K562 (cell line): Measurements from ENCODE around the gene AGFG1. TPM values are rescaled to one million over a fixed set of nuclear protein-coding genes. Genes with fewer than 3 reads are reported as not detected.
A peak's percentile ranks its signal among the peaks of the same experiment; 100 is the strongest.

ENCODE experiments used
- ATF2 ChIP-seq: sonication (generic); formaldehyde crosslinking; IDR thresholded peaks from 2 replicates; pipeline ENCODE4 v1.8.1; 2022; ENCODE audit warnings: missing genetic modification reagents
- CHD4 ChIP-seq: fragments of 200-600 bp; sonication (generic); IDR thresholded peaks from 3 replicates; pipeline ENCODE4 v1.6.1; 2012; ENCODE audit warnings: low read depth, mild to moderate bottlenecking, mixed read lengths, low read length, inconsistent platforms; ENCODE audit not compliant: insufficient read depth, insufficient replicate concordance, poor library complexity, severe bottlenecking
- NCOA6 ChIP-seq: fragments of 450-650 bp; IDR thresholded peaks from 2 replicates; pipeline ENCODE4 v1.6.1; 2017; ENCODE audit warnings: mild to moderate bottlenecking
- NCOR1 ChIP-seq: fragments of 450-650 bp; IDR thresholded peaks from 2 replicates; pipeline ENCODE4 v1.6.1; 2016; ENCODE audit warnings: mild to moderate bottlenecking, moderate library complexity
- POU5F1 ChIP-seq: fragments of 150-350 bp; IDR thresholded peaks from 2 replicates; pipeline ENCODE4 v1.6.1; 2014; ENCODE audit warnings: borderline replicate concordance, low read length, low read depth, mild to moderate bottlenecking; ENCODE audit not compliant: partially characterized antibody
- RBM14 ChIP-seq: fragments of 200-400 bp; formaldehyde crosslinking; IDR thresholded peaks from 2 replicates; pipeline ENCODE4 v1.6.1; 2018; ENCODE audit warnings: low read depth, mild to moderate bottlenecking, low read length, moderate library complexity, borderline replicate concordance; ENCODE audit not compliant: insufficient read depth
- RBM22 ChIP-seq: fragments of 200-400 bp; formaldehyde crosslinking; IDR thresholded peaks from 2 replicates; pipeline ENCODE4 v1.6.1; 2018; ENCODE audit warnings: low read length, low read depth; ENCODE audit not compliant: poor library complexity, severe bottlenecking
- ZFP1 ChIP-seq: fragments of 450-650 bp; formaldehyde crosslinking; IDR thresholded peaks from 2 replicates; pipeline ENCODE4 v1.4.0; 2020; ENCODE audit warnings: mild to moderate bottlenecking, mixed read lengths
- ZKSCAN8 ChIP-seq: fragments of 200-800 bp; sonication (Bioruptor generic); IDR thresholded peaks from 2 replicates; pipeline ENCODE4 v1.6.1; 2016; ENCODE audit warnings: missing genetic modification characterization, missing compliant biosample characterization
- ZNF121 ChIP-seq: sonication (generic); formaldehyde crosslinking; conservative IDR thresholded peaks from 2 replicates; pipeline ENCODE4 v1.8.0; 2022; ENCODE audit warnings: missing genetic modification reagents
- ZNF175 ChIP-seq: fragments of 200-800 bp; sonication (Bioruptor generic); IDR thresholded peaks from 2 replicates; pipeline ENCODE4 v1.6.1; 2016; ENCODE audit warnings: low read depth, mild to moderate bottlenecking, missing genetic modification characterization, missing compliant biosample characterization
- ZNF384 ChIP-seq: IDR thresholded peaks from 2 replicates; pipeline ENCODE4 v1.6.1; 2012; ENCODE audit warnings: low read depth, low read length, improper control_type of control experiment
- ZNF695 ChIP-seq: fragments of 450-650 bp; formaldehyde crosslinking; IDR thresholded peaks from 2 replicates; pipeline ENCODE4 v1.4.0; 2020; ENCODE audit warnings: mild to moderate bottlenecking, moderate library complexity
- ZNF79 ChIP-seq: fragments of 250-450 bp; sonication (Bioruptor Pico); IDR thresholded peaks from 2 replicates; pipeline ENCODE4 v1.4.0; 2020; ENCODE audit warnings: low read depth, mild to moderate bottlenecking, moderate library complexity
- ZSCAN32 ChIP-seq: fragments of 450-650 bp; formaldehyde crosslinking; IDR thresholded peaks from 2 replicates; pipeline ENCODE4 v1.4.0; 2020; ENCODE audit warnings: mild to moderate bottlenecking, moderate library complexity
- polyA plus RNA-seq, 8 experiments: library from polyadenylated mRNA; depleted of rRNA in 4 of 8; stranded (reverse) in 5 of 8; unstranded in 3 of 8; fragments of >200 nt; fragmentation: Nextera tagmentation in 2 of 8; fragmentation: Illumina TruSeq in 1 of 8; extraction: Ambion mirVana in 2 of 8; extraction: Trizol in 1 of 8; gene quantifications; 2 replicates each; pipeline versions ENCODE4 v1.2.1 to v1.2.3, GENCODE V29; 2011 to 2014; ENCODE audit warnings: inconsistent platforms in 1 of 8, missing spikeins in 1 of 8
- total RNA-seq, 7 experiments: library from RNA; depleted of rRNA in 6 of 7; stranded (reverse); fragments of >200 nt in 6 of 7; fragmentation: Illumina TruSeq in 2 of 7; extraction: Trizol in 2 of 7; gene quantifications; 2 replicates each; pipeline versions ENCODE4 v1.2.1 to v1.2.3, GENCODE V29; 2011 to 2021; ENCODE audit warnings: low replicate concordance in 1 of 7
- TF ChIP-seq, protein P1 (sequence below): fragments of 450-650 bp; IDR thresholded peaks from 2 replicates; pipeline ENCODE4 v1.6.1; 2018; ENCODE audit not compliant: partially characterized antibody
- TF ChIP-seq, protein P2 (sequence below): sonication (generic); formaldehyde crosslinking; IDR thresholded peaks from 2 replicates; pipeline ENCODE4 v1.8.1; 2023; ENCODE audit warnings: mild to moderate bottlenecking, missing genetic modification reagents
- TF ChIP-seq, protein P3 (sequence below): fragments of 150-350 bp; conservative IDR thresholded peaks from 2 replicates; pipeline ENCODE4 v1.6.1; 2014; ENCODE audit warnings: low read length

AGFG1 gene
- total and polyA plus RNA-seq, 9 of the 15 experiments (the other 6 are each of a cell fraction or from before 2014, with no cell fraction given), result 11.2 to 97.5 (median 36.0) TPM

DNA sequence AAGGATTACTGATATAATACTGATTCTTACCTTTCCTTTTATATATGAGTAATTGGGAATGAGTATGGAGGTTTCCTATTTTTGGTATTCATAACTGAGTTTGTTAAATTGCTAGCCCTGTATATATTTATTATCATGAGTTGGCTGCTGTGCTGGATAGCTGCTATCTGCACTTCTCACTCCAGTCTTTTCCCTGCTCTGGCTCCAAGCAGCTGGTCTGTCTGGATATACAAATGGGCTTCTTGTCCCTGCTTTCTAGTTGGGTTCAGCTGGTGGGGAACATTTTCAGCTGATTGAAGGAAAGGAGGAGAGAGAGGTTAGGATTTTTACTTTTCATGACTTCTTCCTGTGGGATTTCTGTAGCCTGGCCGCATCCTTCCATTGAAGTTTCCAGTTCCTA, 41.2 kb downstream of the AGFG1 start (continued):
- TF ChIP-seq, protein P1, sequence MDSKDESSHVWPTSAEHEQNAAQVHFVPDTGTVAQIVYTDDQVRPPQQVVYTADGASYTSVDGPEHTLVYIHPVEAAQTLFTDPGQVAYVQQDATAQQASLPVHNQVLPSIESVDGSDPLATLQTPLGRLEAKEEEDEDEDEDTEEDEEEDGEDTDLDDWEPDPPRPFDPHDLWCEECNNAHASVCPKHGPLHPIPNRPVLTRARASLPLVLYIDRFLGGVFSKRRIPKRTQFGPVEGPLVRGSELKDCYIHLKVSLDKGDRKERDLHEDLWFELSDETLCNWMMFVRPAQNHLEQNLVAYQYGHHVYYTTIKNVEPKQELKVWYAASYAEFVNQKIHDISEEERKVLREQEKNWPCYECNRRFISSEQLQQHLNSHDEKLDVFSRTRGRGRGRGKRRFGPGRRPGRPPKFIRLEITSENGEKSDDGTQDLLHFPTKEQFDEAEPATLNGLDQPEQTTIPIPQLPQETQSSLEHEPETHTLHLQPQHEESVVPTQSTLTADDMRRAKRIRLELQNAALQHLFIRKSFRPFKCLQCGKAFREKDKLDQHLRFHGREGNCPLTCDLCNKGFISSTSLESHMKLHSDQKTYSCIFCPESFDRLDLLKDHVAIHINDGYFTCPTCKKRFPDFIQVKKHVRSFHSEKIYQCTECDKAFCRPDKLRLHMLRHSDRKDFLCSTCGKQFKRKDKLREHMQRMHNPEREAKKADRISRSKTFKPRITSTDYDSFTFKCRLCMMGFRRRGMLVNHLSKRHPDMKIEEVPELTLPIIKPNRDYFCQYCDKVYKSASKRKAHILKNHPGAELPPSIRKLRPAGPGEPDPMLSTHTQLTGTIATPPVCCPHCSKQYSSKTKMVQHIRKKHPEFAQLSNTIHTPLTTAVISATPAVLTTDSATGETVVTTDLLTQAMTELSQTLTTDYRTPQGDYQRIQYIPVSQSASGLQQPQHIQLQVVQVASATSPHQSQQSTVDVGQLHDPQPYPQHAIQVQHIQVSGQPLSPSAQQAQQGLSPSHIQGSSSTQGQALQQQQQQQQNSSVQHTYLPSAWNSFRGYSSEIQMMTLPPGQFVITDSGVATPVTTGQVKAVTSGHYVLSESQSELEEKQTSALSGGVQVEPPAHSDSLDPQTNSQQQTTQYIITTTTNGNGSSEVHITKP, result no peak
- TF ChIP-seq ZNF384, result no peak
- no peak for TF ChIP-seq POU5F1
- TF ChIP-seq ZSCAN32 (CRISPR knock-in tag), result no peak
- no peak for TF ChIP-seq NCOA6
- no peak for TF ChIP-seq ATF2 (CRISPR knock-in tag)
- TF ChIP-seq CHD4, result no peak
- TF ChIP-seq RBM22, result no peak
- TF ChIP-seq, protein P2, sequence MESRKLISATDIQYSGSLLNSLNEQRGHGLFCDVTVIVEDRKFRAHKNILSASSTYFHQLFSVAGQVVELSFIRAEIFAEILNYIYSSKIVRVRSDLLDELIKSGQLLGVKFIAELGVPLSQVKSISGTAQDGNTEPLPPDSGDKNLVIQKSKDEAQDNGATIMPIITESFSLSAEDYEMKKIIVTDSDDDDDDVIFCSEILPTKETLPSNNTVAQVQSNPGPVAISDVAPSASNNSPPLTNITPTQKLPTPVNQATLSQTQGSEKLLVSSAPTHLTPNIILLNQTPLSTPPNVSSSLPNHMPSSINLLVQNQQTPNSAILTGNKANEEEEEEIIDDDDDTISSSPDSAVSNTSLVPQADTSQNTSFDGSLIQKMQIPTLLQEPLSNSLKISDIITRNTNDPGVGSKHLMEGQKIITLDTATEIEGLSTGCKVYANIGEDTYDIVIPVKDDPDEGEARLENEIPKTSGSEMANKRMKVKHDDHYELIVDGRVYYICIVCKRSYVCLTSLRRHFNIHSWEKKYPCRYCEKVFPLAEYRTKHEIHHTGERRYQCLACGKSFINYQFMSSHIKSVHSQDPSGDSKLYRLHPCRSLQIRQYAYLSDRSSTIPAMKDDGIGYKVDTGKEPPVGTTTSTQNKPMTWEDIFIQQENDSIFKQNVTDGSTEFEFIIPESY (CRISPR knock-in tag), result no peak
- no peak for TF ChIP-seq ZNF121 (CRISPR knock-in tag)
- no peak for TF ChIP-seq ZKSCAN8
- peak; percentile 20; the same call in 1 of the 2 replicates for TF ChIP-seq NCOR1
- no peak for TF ChIP-seq ZFP1 (CRISPR knock-in tag)
- no peak for TF ChIP-seq RBM14
- no peak for TF ChIP-seq ZNF79 (CRISPR knock-in tag)
- TF ChIP-seq, protein P3, sequence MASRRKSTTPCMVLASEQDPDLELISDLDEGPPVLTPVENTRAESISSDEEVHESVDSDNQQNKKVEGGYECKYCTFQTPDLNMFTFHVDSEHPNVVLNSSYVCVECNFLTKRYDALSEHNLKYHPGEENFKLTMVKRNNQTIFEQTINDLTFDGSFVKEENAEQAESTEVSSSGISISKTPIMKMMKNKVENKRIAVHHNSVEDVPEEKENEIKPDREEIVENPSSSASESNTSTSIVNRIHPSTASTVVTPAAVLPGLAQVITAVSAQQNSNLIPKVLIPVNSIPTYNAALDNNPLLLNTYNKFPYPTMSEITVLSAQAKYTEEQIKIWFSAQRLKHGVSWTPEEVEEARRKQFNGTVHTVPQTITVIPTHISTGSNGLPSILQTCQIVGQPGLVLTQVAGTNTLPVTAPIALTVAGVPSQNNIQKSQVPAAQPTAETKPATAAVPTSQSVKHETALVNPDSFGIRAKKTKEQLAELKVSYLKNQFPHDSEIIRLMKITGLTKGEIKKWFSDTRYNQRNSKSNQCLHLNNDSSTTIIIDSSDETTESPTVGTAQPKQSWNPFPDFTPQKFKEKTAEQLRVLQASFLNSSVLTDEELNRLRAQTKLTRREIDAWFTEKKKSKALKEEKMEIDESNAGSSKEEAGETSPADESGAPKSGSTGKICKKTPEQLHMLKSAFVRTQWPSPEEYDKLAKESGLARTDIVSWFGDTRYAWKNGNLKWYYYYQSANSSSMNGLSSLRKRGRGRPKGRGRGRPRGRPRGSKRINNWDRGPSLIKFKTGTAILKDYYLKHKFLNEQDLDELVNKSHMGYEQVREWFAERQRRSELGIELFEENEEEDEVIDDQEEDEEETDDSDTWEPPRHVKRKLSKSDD, result no peak
- no peak for TF ChIP-seq ZNF175 (CRISPR knock-in tag)
- TF ChIP-seq ZNF695 (CRISPR knock-in tag), result no peak
